Cardiac fibroblast (primary cell): ENCODE measurements around the gene C8G.

Experiments
- DNase-seq, 2 donors: peaks; one replicate each; pipeline versions ENCODE4 v3.0.0 to v3.0.0-alpha.2; 2010; ENCODE audit warnings: low read depth in 2 of 2
- H3K4me3 ChIP-seq, 2 donors: replicated peaks in 1 of 2; 1 replicate in 1 of 2; 2 replicates in 1 of 2; pipeline ENCODE4 v1.5.1; 2011; ENCODE audit warnings: low read depth in 2 of 2, low read length in 2 of 2, mild to moderate bottlenecking in 2 of 2, moderate library complexity in 1 of 2
- TF ChIP-seq, protein P1 (sequence below): IDR thresholded peaks from one replicate; pipeline ENCODE4 v1.5.1; 2011; ENCODE audit warnings: low read depth, mild to moderate bottlenecking, low read length, inconsistent platforms

C8G gene

GRCh38 chr9:136910901-136911245, 34.2 kb upstream of the C8G start:
- no peak for DNase-seq
- H3K4me3 ChIP-seq = no peak overlapping the region
- TF ChIP-seq, protein P1, sequence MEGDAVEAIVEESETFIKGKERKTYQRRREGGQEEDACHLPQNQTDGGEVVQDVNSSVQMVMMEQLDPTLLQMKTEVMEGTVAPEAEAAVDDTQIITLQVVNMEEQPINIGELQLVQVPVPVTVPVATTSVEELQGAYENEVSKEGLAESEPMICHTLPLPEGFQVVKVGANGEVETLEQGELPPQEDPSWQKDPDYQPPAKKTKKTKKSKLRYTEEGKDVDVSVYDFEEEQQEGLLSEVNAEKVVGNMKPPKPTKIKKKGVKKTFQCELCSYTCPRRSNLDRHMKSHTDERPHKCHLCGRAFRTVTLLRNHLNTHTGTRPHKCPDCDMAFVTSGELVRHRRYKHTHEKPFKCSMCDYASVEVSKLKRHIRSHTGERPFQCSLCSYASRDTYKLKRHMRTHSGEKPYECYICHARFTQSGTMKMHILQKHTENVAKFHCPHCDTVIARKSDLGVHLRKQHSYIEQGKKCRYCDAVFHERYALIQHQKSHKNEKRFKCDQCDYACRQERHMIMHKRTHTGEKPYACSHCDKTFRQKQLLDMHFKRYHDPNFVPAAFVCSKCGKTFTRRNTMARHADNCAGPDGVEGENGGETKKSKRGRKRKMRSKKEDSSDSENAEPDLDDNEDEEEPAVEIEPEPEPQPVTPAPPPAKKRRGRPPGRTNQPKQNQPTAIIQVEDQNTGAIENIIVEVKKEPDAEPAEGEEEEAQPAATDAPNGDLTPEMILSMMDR = no peak

GRCh38 chr9:136913701-136914438, 31.2 kb upstream of the C8G start:
- TF ChIP-seq, protein P1 = no peak
- no peak for DNase-seq
- no peak overlapping the region for H3K4me3 ChIP-seq

DNA sequence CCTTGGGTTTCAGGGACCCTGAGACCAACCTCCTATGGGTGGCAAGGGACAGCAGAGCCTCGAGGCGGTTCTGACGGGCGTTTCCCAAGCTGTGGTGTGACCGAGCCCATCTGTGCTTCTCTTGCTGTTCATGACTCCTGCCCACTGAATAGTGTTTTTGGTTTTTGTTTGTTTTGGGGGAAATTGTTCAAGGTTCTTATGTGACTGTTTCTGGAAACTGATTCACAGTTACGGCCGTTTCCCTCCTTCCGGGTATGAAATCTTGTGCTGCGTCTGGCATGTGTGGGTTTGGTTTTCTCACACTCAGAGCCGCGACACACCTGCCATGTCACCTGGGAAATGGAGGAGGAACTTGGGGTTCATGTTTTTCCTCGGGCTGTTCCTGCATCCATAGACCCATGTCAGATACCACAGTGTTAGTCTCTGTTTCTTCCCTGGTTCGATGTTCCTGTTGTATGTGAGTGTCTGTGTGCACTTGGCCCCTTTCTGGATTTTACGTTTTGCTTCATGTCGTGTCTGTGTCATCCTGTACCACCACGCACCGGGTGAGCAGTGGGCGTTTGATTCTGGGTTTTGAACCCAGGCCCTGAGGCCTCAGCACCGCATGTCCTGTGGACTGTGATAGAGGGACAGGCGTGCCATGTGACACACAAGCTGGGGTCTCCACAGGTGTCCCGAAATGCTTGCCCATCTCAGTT, 29.3 kb upstream of the C8G start:
- DNase-seq = no peak
- TF ChIP-seq, protein P1 = no peak
- H3K4me3 ChIP-seq = no peak overlapping the region

GRCh38 chr9:136916330-136917184, 28.5 kb upstream of the C8G start:
- no peak overlapping the region for H3K4me3 ChIP-seq
- DNase-seq = no peak
- TF ChIP-seq, protein P1 = no peak

DNA sequence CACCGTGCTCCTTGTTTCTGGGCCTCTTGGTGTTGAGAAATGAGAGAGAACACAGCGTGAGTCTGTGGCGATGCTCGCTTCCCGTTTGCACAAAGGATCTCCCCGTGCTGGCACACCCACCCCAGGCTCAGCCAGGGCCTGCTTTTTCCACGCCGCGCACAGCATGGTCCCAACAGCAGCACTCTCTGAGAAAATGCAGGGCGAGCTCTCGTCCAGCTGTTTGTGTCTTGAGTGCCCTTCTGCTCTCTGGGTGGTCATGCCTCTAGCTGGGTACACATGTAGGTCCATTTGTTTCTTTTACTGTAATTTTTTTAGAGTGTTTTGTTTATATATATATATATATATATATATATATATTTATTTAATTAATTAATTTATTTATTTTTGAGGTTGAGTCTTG, 27.1 kb upstream of the C8G start:
- H3K4me3 ChIP-seq = no peak overlapping the region
- no peak for DNase-seq

DNA sequence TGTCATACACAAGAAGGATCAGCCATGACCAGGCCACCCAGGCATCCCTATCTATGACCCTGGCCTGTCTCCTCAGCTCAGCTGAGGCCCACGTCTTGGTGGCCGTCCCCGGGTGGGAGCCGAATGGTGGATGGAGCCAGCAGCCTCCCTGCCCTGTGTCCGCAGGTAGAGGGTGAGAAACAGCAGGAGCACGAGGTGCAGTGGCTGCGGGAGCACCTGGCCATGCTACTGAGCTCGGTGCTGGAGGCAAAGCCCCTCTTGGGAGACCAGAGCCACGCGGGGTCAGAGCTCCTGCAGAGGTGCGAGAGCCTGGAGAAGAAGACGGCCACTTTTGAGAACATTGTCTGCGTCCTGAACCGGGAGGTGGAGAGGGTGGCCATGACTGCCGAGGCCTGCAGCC, 25.0 kb upstream of the C8G start:
- no peak overlapping the region for H3K4me3 ChIP-seq
- TF ChIP-seq, protein P1 = no peak
- DNase-seq = no peak

More for the DNA sequence above, 27.1 kb upstream of the C8G start:
- TF ChIP-seq, protein P1 = no peak
